ENCODE measurements around the gene ZNF430.

Gene ZNF430

DNA sequence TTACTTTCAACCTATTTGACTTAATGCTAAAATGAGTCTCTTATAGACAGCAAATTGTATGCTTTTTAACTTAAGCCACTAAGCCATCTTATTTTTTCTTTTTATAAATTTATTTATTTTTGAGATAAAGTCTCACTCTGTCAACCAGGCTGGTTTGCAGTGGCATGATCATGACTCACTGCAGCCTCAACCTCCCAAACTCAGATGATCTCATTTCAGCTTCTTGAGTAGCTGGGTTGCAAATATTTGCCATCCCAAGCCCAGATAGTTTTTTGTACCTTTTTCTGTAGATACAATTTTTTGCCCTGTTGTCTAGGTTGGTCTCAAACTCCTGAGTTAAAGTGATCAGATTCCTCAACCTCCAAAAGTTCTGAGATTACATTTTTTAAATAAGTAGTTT lies 88.7 kb downstream of the ZNF430 start:
- DNase-seq (ENCODE audit: low spot score) = no peak
- TF ChIP-seq, protein P1, sequence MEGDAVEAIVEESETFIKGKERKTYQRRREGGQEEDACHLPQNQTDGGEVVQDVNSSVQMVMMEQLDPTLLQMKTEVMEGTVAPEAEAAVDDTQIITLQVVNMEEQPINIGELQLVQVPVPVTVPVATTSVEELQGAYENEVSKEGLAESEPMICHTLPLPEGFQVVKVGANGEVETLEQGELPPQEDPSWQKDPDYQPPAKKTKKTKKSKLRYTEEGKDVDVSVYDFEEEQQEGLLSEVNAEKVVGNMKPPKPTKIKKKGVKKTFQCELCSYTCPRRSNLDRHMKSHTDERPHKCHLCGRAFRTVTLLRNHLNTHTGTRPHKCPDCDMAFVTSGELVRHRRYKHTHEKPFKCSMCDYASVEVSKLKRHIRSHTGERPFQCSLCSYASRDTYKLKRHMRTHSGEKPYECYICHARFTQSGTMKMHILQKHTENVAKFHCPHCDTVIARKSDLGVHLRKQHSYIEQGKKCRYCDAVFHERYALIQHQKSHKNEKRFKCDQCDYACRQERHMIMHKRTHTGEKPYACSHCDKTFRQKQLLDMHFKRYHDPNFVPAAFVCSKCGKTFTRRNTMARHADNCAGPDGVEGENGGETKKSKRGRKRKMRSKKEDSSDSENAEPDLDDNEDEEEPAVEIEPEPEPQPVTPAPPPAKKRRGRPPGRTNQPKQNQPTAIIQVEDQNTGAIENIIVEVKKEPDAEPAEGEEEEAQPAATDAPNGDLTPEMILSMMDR (conservative IDR thresholded peaks at IDR 0.05; ENCODE audit: low read depth) = no peak
- POLR2A ChIA-PET (ENCODE audit: low non-redundant PET) = no interaction called here
- CTCF ChIA-PET = interaction anchor here (0.6 kb wide), 1 partner anchor 10 kb away, joined by 3 read pairs; no protein-coding TSS in a partner anchor
- no peak overlapping the region for H3K27ac ChIP-seq
